GM21619 (cell line): ENCODE data around the gene SCGB1C1.
"Not testable (repeated sequence)": the region's sequence is repeated elsewhere in the genome, so short reads cannot be mapped to it uniquely, and the experiment has no call there.

Experiments
- ATAC-seq: cut with Tn5 transposase; IDR thresholded peaks from one replicate; pipeline ENCODE4 v1.9.1; 2021; ENCODE audit not compliant: unreplicated experiment

The SCGB1C1 gene

DNA sequence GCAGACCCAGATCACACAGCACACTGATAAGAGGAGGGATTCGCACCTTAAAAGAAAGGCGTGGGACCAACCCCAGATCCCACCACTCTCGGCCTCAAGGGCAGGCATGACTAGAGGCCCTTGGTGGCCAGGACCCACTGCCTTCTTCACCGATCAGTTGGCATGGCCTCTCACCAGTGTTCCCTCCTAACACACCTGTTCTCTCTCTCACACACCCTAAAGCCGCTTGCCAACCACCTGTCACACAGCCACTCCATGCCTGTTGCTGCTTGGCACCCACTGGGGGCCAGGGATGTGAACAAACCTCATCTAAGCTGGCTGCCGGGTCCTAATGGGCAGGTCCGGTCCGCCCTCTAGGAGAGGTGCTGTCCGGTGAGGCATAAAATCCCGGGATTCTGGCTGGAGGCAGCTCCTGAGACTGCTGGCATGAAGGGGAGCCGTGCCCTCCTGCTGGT, at the start of gene SCGB1C1:
SCGB1C1 (plus strand) TSS at position 405 of the 455 bp plus-strand sequence; CDS start at position 427, 22 bp downstream.
- not testable (repeated sequence) for ATAC-seq

DNA sequence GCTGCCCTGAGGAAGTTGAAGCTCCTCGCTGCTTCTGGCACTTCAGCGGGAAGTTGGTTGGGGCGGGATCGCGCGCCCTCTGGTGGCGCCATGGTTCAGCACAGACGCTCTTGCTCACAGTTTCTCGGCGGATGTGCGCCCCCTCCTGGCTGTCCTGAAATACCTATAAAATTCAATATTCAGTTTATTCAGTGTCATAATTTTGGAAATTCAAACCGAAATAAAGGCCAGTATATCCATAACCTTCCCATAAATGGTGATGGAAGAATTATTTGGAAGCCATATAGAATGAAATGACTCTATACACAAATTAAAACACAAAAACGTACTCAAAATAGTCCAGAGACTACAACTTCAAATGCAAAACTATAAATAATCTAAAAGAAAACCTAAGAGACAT, 12.6 kb upstream of the SCGB1C1 start:
- not testable (repeated sequence) for ATAC-seq

DNA sequence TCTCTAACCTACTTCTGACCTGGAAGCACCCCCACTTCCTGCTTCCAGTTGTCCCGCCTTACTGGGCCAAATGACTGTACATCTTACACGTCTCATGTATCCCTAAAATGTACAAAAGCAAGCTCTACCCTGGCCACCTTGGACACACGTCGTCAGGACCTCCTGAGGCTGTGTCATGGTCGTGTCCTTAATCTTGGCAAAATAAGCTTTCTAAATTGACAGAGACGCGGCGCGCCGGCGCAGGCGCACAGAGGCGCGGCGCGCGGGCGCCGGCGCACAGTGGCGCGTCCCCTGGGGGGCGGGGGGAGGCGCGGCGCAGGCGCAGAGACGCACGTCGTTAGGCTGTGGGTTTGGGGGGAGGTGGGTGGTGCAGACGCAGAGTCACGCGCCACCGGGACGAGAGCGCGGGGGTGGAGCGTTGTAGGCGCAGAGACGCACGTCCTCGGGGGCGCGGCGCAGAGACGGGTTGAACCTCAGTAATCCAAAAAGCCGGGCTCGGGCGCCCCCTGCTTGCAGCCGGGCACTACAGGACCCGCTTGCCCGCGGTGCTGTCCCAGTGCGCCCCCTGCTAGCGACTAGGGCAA, 3.6 kb upstream of the SCGB1C1 start:
- ATAC-seq: not testable (repeated sequence)

DNA sequence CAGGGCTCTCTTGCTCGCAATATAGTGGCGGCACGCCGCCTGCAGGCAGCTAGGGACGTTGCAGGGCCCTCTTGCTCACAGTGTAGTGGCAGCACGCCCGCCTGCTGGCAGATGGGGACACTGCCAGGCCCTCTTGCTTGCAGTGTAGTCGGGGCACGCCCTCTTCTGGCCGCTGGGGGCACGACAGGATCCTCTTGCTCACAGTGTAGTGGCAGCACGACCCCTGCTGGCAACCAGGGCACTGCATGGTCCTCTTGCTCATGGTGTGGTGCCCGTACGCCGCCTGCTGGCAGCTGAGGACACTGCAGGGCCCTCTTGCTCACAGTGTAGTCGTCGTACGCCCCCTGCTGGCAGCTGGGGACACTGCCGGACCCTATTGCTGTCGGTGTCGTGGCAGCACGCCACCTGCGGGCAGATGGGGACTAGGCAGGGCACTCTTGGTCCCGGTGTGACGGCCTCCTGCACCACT, 3.0 kb upstream of the SCGB1C1 start:
- not testable (repeated sequence) for ATAC-seq

DNA sequence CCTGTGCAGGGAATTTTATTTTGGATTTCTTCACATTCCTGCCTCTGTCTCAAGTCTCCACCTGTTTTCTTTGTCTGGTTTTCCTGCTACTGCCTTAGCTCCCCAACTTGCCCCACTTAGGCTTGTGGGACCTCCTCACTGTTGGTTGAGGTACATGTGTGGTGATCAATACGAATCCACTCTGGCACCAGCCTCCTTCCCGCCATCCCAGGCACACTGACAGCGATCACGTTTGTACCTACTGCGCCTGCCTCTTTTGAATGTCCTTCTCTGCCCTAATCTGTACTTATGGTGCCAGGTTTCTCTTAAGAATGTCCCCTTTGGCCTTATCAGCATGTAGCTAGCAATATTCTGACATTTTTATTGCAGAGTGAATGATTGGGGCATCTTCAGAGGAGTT, 2.3 kb upstream of the SCGB1C1 start:
- ATAC-seq: not testable (repeated sequence)

DNA sequence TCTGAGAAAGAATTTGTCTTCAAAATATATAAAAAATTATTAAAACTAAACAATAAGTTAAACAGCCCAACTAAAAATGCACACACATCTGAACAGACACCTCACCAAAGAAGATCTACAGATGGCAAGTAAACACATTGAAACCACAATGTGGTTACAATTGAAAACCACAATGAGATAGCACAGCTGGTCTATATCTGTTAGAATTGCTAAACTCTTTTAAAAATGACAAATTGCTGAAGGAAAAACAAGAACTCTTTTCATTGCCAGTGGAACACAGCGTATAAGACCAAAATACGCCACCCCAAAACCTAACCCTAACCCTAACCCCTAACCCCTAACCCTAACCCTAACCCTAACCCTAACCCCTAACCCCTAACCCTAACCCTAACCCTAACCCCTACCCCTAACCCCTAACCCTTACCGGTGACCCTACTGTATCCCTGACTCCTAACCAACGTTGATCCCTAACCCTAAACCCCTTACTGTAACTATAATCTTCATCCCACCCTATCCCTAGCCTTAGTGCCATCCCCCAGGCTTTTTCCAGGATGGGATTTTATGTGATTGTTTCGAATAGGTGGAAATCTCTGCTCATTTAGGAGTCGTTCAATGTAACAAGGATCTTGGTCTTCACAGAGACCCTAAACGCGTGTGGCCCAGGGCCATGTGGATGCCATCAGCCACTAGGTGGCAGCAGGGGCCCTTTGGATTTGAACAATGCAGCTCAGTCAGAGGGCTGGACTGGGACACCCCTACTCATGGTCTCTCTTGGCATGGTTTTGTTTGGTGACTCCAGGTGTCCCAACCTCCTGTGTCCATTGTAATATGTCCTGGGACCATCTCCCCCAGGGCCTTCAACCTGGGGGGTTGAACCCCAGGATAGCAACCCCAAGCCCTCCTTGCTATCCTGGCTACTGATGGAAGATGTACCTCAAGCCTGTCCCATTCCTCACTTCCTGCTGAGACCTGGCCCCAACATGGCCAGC, 1.1 kb upstream of the SCGB1C1 start:
- ATAC-seq: not testable (repeated sequence)

DNA sequence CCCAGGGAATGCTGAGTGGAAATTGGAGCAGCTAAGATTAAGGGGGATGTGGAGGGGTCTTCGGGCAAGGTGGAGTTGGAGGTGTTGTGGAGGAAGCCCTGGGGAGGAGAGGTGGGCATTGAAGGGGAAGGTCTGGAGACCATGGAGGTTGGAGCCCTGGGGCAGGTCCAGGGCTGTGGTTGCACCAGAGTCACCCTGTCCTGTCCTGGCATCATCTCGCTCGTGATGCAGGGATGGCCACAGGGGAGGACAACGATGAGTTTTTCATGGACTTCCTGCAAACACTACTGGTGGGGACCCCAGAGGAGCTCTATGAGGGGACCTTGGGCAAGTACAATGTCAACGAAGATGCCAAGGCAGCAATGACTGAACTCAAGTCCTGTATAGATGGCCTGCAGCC, 603 bp downstream of the SCGB1C1 start:
- not testable (repeated sequence) for ATAC-seq

DNA sequence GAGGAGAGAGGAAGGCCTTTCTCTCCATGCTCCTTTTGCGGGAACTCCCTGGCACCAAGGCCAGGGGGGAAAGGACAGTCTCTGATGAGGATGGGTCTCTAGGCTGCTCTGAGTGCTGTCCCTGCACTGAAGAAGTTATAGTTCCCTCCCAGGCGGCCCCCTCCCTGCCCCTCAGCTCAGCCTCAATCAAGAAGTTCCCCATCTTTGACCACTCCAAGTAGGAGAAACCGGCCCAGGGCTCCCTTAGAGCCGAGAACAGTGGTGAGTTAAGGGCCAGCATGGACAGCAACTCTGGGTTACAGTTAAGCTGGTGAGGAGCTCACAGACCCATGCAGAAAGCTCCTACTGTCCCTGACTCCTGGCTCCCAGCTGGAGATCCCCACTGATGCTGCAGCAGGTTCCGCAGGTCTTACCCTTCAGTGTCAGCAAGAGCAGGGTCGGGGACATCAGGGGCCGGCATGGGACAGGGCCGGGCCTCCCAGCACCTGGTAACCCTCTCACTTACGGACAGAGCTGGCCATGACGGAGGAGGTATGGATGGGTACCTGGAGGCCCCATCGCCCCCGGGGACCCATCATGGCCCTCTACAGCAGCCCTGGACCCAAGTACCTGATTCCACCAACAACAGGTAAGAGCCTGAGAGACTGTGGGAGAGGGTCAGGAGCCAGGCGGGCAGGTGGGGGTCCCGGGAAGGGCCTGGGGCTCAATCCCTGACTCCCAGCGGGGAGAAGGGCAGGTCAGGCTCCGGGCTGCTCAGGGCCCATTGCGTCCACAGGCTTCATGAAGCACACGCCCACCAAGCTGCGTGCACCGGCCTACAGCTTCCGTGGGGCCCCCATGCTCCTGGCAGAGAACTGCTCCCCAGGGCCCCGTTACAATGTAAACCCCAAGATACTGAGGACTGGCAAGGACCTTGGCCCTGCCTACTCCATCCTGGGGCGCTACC, 4.2 kb downstream of the SCGB1C1 start:
- no peak for ATAC-seq

DNA sequence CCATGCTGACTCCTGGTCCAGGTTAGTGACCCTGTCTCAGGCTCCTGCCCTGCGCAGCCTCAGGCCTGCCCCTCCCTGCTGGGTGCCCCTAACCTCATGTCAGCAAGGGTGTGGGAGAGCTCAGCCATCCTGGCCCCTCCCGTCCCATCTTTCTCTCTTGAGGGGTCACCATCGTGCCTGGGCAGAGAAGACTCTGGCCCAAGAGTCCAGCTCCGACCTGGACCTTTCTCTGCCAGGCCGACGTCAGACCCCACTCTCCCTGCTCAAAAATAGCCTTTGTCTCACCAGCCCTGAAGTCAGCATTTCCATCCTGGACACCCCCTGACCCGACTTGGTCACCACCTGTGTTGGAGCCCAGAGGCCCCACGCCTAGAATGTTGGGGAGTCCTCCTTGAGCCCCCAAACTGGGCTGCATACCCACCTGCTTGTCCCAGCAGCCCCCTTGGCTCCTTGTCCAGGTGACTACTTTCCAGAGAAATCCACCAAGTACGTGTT, 4.9 kb downstream of the SCGB1C1 start:
- no peak for ATAC-seq

DNA sequence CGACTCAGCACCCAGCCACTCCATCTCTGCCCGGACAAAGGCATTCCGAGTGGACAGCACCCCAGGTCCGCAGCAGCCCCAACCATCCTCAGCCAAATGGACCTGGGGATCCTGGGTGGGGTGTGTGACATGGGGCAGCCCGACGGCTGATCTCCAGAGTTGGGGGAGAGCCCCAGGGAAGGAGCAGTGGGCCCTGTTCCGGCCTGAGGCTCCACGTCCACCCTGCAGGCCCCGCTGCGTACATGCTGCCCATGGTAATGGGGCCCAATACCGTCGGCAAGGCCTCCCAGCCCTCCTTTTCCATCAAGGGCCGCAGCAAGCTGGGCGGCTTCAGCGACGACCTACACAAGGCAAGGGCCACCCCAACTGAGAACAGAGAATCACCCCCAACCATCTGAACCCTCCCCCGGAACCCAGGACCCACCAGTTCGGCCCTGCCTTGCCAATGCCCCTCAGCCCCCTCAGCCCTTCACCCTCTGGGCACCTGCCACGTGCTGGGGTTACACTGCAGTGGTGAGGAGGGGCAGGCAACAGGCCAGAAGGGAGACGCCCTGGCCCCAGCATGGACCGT, 5.4 kb downstream of the SCGB1C1 start:
- ATAC-seq: no peak

DNA sequence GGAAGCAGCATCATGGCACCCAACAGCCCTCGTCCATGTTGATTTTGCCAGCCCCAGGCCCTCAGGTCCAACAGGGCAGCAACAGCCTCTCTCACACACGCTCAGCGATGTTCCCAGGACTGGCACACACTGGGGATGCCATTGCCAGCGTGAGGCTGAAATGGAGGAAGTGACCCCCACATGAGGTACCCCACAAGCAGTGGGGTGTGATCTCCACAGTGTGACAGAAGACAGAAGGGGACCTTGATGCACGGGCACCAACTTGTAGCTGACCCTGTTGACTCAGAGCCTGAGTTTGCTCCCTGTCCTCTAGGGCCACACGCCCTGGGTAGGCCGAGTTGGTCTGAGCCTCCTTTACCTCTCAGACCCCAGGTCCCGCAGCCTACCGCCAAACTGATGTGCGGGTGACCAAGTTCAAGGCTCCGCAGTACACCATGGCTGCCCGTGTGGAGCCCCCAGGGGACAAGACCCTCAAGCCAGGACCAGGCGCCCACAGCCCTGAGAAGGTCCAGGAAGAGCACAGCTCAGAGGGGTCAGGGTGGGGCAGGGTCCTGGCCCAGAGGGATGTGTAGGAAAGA, 6.2 kb downstream of the SCGB1C1 start:
- no peak for ATAC-seq

DNA sequence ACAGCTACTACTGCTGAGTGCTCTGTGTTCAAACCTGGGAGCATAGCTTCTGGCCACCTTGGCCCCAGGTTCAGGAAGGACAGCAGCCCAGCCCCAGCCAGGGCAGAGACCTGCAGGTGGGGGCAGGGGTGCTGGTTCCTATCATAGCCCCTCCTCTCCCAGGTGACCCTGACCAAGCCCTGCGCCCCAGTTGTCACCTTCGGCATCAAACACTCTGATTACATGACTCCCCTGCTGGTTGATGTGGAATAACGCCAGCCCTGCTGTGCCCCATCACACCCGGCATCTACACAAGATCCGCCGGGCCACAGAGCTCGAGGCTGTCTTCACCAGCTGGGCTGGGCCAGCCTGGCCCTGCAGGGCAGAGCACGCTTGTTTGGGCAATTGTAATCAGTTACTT, 6.9 kb downstream of the SCGB1C1 start:
- no peak for ATAC-seq

DNA sequence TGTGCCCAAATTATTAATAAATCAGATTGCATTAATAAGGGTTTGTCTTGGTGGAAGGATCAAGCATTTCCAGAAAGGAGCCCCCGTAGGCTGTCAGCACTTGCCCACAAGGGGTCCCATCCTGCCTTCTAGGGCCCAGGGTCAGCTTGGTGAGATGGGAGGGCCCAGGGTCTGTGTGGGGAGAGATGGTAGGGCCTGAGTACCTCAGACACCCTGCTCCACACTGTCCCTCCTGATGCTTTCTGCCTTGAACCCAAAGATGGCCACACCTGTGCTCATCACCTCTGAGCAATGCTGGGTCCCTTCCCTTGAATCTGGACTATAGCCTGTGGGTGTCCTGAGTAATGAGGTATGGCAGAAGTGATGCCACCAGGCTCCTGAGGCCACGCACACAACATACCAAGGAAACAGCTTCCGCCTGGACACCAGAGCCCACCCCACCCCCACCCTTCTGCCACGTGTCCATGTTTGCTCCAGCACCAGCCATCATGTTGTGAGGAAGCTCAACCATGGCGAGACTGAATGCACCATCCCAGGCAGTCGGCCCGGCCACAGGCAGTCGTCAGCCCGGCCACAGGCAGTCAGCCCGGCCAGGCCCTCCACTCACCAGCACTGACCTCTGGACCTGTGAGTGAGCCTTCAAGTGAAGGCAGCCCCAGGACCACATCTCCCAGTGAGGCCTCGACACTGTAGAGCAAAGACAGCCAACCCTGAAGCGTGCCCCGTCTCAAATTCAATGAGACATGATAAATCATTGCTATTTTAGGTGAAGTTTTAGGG, 7.5 kb downstream of the SCGB1C1 start:
- no peak for ATAC-seq

DNA sequence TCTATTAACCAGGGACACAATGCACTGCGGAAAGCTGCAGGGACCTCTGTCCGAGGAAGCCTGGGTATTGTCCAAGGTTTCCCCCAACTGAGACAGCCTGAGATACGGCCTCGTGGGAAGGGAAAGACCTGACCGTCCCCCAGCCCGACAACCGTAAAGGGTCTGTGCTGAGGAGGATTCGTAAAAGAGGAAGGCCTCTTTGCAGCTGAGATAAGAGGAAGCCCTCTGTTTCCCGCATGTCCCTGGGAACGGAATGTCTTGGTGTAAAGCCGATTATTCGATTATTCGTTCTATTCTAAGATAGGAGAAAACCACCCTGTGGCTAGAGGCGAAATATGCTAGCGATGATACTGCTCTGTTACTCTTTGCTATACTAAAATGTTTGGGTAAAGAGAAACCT, 9.1 kb downstream of the SCGB1C1 start:
- ATAC-seq: no peak

DNA sequence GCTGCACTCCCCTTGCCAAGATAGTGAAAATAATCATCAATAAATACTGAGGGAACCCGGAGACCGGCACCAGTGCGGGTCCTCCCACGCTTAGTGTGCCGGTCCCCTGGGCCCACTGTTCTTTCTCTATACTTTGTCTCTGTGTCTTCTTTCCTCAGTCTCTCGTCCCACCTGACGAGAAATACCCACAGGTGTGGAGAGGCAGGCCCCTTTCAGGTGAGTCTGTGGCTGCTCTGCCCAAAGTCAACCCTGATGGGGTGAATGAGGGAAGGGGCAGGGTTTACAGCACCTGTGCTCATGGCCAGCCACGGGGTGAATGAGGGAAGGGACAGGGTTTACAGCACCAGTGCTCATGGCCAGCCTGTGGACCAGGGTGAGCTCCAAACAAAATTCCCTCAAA, 9.6 kb downstream of the SCGB1C1 start:
- no peak for ATAC-seq

DNA sequence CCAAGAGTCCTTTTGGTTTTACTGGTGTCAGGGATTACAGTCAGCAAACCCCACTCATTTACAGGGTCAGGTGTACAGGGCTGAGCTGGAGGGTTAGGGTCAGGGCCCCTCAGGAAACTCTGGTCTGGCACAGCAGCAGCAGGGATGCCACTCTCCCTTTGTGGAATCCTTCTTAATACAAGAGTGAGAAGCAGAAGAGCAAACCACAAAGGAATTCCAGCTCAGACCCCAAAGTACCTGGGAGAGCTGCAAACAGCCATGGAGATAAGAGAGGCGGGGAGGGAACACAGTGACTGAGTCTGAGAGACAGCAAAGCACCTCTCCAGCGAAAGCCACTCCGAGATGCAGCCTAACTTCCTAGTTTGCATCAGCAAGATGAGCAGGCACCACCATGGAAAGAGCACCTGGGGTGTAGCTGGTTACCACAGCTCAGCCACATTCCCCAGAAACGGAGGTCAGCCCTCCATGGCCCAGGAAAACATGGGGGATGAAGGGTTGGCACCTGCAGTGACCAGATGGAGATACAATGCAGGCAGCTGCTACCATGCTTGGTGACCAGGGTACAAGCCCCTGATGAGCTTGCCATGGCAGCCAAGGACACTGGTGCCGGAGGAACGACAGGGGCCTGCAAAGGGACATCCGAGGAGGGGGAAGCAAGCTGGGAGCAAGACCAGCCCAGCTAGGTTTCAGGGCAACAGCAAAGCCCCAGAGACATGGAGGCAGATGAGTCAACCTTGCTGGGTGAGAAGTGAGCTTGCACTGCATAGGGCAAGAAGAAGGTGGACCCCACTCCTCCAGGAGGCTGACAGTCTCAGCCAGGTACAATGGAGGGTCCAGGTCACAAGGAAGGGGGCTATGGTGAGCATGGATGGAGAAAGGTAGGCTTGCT, 10.4 kb downstream of the SCGB1C1 start:
- ATAC-seq: no peak

DNA sequence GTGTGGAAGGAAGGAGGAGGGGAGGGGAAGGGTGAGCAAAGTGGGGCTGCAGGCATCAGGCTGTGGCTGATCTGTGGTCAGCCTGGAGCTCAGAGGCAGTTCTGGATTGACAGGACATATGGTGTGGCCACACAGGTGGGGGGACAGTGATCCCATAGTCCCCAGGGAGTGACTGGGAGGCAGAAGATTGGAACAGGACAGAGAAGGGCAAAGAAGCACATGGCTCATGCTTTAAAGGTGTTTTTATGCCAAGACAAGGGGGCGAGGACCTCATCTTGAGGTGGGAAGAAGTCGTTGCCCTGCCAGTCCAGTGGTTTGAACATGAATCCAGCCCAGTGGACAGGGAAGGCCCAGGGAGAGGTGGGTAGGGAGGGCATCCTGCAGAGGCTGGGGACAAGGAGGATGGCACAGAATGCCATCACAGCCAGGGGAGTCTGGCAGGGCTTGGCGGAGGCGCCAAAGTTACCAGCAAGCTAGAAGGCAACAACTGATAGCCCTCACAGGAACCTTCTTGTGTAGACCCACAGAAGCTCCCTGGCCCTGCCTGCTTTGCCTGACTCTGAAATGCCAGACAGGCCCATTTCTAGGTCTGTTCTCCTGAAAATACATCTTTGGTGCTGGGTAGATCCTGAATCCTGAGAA, 11.2 kb downstream of the SCGB1C1 start:
- no peak for ATAC-seq
